Epithelial cell of esophagus (primary cell): Measurements from ENCODE around the gene GNL2.

ENCODE experiments used
- DNase-seq: peaks from one replicate; pipeline ENCODE4 v3.0.0; 2010; ENCODE audit warnings: low read depth
- H3K4me3 ChIP-seq: 2 replicates; pipeline ENCODE4 v1.5.1; 2011; ENCODE audit warnings: mild to moderate bottlenecking, low read length, control low read depth
- CTCF ChIP-seq: IDR thresholded peaks from 2 replicates; pipeline ENCODE4 v1.5.1; 2011; ENCODE audit warnings: low read depth, mild to moderate bottlenecking, low read length, control low read depth, inconsistent platforms; ENCODE audit not compliant: insufficient read depth; ENCODE audit errors: missing control alignments

Gene GNL2

GRCh38 chr1:37609002-37609401, 13.3 kb upstream of the GNL2 start:
- no peak for TF ChIP-seq CTCF
- no peak for DNase-seq
- no peak overlapping the region for H3K4me3 ChIP-seq

GRCh38 chr1:37606481-37607263, 10.9 kb upstream of the GNL2 start:
- no peak for TF ChIP-seq CTCF
- no peak for DNase-seq
- no peak overlapping the region for H3K4me3 ChIP-seq

- no peak overlapping the region for H3K4me3 ChIP-seq
- no peak for TF ChIP-seq CTCF
- no peak for DNase-seq
Observed at GRCh38 chr1:37605806-37606474, 10.2 kb upstream of the GNL2 start.

GRCh38 chr1:37605061-37605650, 9.4 kb upstream of the GNL2 start:
- H3K4me3 ChIP-seq: no peak overlapping the region
- no peak for DNase-seq
- no peak for TF ChIP-seq CTCF

GRCh38 chr1:37602750-37603694, 7.3 kb upstream of the GNL2 start:
- TF ChIP-seq CTCF: peak; percentile 83
- no peak overlapping the region for H3K4me3 ChIP-seq
- DNase-seq: peak; percentile 37

- H3K4me3 ChIP-seq: no peak overlapping the region
- no peak for TF ChIP-seq CTCF
- no peak for DNase-seq
Observed at GRCh38 chr1:37601441-37601840, 5.7 kb upstream of the GNL2 start.
